ENCODE data around the gene HOXB1. TPM values are rescaled to one million over a fixed set of nuclear protein-coding genes. Genes with fewer than 3 reads are reported as not detected.

The HOXB1 gene
- polyA plus RNA-seq, 3 donors: 0.16 to 1.0 (median 0.83) TPM

- no peak for DNase-seq
These were observed 37.0 kb upstream of the HOXB1 start for GRCh38 chr17:48567646-48568354.

- DNase-seq: no peak
These were observed 36.4 kb upstream of the HOXB1 start for GRCh38 chr17:48567209-48567608.

- DNase-seq: no peak
These were observed 35.9 kb upstream of the HOXB1 start for GRCh38 chr17:48566717-48567116.

- DNase-seq: no peak
These were observed 35.3 kb upstream of the HOXB1 start for GRCh38 chr17:48565925-48566710.

GRCh38 chr17:48565022-48565554 is 34.3 kb upstream of the HOXB1 start:
- no peak for DNase-seq

- DNase-seq: no peak
These were observed 33.6 kb upstream of the HOXB1 start for GRCh38 chr17:48564188-48565021.

- DNase-seq: no peak
These were observed 33.0 kb upstream of the HOXB1 start for GRCh38 chr17:48563867-48564187.

GRCh38 chr17:48563385-48563838 is 32.6 kb upstream of the HOXB1 start:
- DNase-seq: no peak

- DNase-seq: no peak
These were observed 32.1 kb upstream of the HOXB1 start for GRCh38 chr17:48562934-48563333.

GRCh38 chr17:48561884-48562810 is 31.3 kb upstream of the HOXB1 start:
- no peak for DNase-seq

- no peak for DNase-seq
These were observed 29.3 kb upstream of the HOXB1 start for GRCh38 chr17:48559840-48560817.

- no peak for DNase-seq
These were observed 28.5 kb upstream of the HOXB1 start for GRCh38 chr17:48559122-48559839.

GRCh38 chr17:48558831-48559121 is 28.0 kb upstream of the HOXB1 start:
- no peak for DNase-seq

GRCh38 chr17:48558057-48558830 is 27.4 kb upstream of the HOXB1 start:
- no peak for DNase-seq

- DNase-seq: no peak
These were observed 26.0 kb upstream of the HOXB1 start for GRCh38 chr17:48556576-48557401.

- no peak for DNase-seq
These were observed 25.4 kb upstream of the HOXB1 start for GRCh38 chr17:48556229-48556575.
